ENCODE data around the gene TCF3. TPM values are rescaled to one million over a fixed set of nuclear protein-coding genes. Genes with fewer than 3 reads are reported as not detected.

TCF3 gene
- total and polyA plus RNA-seq, 10 of the 15 experiments (the other 5 are each of a cell fraction or from before 2014, with no cell fraction given): 6.7 to 282 (median 70.7) TPM

DNA sequence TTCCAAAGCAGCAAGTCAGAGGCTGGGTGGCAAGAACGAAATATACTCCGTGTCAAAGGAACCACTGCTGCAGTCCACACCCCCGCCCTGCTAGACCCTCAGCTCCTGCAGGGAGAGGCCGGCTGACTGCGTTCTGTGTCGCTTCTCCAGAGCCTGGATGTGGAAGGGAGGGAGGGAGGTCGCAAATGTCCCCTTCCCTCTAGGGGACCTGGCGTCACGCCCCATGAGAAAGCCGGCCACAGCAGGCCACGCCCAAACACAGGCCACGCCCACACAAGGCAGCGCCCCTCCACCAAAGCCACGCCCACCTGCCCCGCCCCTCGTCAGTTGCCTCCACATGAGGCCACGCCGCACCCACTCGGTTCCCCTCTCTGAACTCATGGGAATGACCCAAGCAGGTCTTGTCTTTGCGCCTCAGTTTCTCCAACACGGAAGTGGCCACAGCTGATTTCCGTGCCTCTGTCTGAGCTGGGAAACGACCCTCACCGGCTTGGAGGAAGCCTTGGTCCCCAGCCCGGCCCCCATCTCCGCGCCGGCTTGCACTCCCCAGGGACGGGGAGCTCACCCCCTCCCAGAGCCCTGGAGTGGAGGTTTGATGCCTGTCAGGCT is 38.4 kb upstream of the TCF3 start:
- BruUV-seq (replicated peaks): no TSS peak
- Histone ChIP-seq H4K20me1 (ENCODE audit: control insufficient read depth, insufficient read depth) (no peaks in the 10 kb centered on the region), H3K4me3 (no peak overlapping the region), H3K4me1 (ENCODE audit: control insufficient read depth, insufficient read depth, low read length) (no peaks in the 10 kb centered on the region), H3K79me2 (ENCODE audit: control insufficient read depth, insufficient read depth, low read length) (no peaks in the 10 kb centered on the region), H3K27ac (ENCODE audit: control insufficient read depth, insufficient read depth) (no peak overlapping the region), H3K9ac (ENCODE audit: control insufficient read depth, insufficient read depth, low read length) (no peak overlapping the region), H3K9me3 (replicated peaks; ENCODE audit: control insufficient read depth, insufficient read depth, low read length) (no peaks in the 10 kb centered on the region; the same call in 2 of the 3 replicates), H2AFZ (ENCODE audit: control insufficient read depth, low read depth, low read length) (no peak overlapping the region), H3K36me3 (ENCODE audit: control insufficient read depth in 2 of 2, insufficient read depth in 2 of 2, low read length in 1 of 2) (no peaks in the 10 kb centered on the region), H3K4me2 (ENCODE audit: control insufficient read depth, insufficient read depth) (no peak overlapping the region), H3K27me3 (replicated peaks in 1 of 2; ENCODE audit: control insufficient read depth in 2 of 2, insufficient read depth in 2 of 2, low read length in 1 of 2) (no peaks in the 10 kb centered on the region; a peak in 1 of 4 replicates)
- intact Hi-C loops (cut with micrococcal nuclease; ENCODE audit: unreplicated experiment): no loop called here
- RAD21 ChIA-PET (ENCODE audit: unreplicated experiment): no interaction called here
- DNase-seq (ENCODE audit: low read depth, low spot score): no peak
- FAIRE-seq: no peak
- 5% methylated on average over 29 of the region's 29 CpGs for WGBS (ENCODE audit: insufficient coverage, insufficient replicate concordance, low lambda C conversion rate, missing lambda C conversion rate)
- SMC1A ChIA-PET (ENCODE audit: uncharacterized antibody, unreplicated experiment): no interaction called here
- POLR2A ChIA-PET: no interaction called here
- CTCF ChIA-PET: interaction anchor here (0.7 kb wide), 1 partner anchor 186 kb away, joined by 3 read pairs; no protein-coding TSS in a partner anchor
- ATAC-seq: peak; percentile 72
- in situ Hi-C loops (cut with MboI): no loop called here
- TF ChIP-seq, protein P1, sequence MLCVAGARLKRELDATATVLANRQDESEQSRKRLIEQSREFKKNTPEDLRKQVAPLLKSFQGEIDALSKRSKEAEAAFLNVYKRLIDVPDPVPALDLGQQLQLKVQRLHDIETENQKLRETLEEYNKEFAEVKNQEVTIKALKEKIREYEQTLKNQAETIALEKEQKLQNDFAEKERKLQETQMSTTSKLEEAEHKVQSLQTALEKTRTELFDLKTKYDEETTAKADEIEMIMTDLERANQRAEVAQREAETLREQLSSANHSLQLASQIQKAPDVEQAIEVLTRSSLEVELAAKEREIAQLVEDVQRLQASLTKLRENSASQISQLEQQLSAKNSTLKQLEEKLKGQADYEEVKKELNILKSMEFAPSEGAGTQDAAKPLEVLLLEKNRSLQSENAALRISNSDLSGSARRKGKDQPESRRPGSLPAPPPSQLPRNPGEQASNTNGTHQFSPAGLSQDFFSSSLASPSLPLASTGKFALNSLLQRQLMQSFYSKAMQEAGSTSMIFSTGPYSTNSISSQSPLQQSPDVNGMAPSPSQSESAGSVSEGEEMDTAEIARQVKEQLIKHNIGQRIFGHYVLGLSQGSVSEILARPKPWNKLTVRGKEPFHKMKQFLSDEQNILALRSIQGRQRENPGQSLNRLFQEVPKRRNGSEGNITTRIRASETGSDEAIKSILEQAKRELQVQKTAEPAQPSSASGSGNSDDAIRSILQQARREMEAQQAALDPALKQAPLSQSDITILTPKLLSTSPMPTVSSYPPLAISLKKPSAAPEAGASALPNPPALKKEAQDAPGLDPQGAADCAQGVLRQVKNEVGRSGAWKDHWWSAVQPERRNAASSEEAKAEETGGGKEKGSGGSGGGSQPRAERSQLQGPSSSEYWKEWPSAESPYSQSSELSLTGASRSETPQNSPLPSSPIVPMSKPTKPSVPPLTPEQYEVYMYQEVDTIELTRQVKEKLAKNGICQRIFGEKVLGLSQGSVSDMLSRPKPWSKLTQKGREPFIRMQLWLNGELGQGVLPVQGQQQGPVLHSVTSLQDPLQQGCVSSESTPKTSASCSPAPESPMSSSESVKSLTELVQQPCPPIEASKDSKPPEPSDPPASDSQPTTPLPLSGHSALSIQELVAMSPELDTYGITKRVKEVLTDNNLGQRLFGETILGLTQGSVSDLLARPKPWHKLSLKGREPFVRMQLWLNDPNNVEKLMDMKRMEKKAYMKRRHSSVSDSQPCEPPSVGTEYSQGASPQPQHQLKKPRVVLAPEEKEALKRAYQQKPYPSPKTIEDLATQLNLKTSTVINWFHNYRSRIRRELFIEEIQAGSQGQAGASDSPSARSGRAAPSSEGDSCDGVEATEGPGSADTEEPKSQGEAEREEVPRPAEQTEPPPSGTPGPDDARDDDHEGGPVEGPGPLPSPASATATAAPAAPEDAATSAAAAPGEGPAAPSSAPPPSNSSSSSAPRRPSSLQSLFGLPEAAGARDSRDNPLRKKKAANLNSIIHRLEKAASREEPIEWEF (IDR thresholded peaks at IDR 0.05; ENCODE audit: insufficient replicate concordance, low read depth, low read length): no peak
- no peak for TF ChIP-seq NBN (IDR thresholded peaks at IDR 0.05)
- no peak for TF ChIP-seq SRF (IDR thresholded peaks at IDR 0.05; ENCODE audit: low read depth in 2 of 2, low read length in 2 of 2)
- TF ChIP-seq, protein P2, sequence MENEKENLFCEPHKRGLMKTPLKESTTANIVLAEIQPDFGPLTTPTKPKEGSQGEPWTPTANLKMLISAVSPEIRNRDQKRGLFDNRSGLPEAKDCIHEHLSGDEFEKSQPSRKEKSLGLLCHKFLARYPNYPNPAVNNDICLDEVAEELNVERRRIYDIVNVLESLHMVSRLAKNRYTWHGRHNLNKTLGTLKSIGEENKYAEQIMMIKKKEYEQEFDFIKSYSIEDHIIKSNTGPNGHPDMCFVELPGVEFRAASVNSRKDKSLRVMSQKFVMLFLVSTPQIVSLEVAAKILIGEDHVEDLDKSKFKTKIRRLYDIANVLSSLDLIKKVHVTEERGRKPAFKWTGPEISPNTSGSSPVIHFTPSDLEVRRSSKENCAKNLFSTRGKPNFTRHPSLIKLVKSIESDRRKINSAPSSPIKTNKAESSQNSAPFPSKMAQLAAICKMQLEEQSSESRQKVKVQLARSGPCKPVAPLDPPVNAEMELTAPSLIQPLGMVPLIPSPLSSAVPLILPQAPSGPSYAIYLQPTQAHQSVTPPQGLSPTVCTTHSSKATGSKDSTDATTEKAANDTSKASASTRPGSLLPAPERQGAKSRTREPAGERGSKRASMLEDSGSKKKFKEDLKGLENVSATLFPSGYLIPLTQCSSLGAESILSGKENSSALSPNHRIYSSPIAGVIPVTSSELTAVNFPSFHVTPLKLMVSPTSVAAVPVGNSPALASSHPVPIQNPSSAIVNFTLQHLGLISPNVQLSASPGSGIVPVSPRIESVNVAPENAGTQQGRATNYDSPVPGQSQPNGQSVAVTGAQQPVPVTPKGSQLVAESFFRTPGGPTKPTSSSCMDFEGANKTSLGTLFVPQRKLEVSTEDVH (IDR thresholded peaks at IDR 0.05; ENCODE audit: low read depth, partially characterized antibody): no peak
- TF ChIP-seq, protein P3, sequence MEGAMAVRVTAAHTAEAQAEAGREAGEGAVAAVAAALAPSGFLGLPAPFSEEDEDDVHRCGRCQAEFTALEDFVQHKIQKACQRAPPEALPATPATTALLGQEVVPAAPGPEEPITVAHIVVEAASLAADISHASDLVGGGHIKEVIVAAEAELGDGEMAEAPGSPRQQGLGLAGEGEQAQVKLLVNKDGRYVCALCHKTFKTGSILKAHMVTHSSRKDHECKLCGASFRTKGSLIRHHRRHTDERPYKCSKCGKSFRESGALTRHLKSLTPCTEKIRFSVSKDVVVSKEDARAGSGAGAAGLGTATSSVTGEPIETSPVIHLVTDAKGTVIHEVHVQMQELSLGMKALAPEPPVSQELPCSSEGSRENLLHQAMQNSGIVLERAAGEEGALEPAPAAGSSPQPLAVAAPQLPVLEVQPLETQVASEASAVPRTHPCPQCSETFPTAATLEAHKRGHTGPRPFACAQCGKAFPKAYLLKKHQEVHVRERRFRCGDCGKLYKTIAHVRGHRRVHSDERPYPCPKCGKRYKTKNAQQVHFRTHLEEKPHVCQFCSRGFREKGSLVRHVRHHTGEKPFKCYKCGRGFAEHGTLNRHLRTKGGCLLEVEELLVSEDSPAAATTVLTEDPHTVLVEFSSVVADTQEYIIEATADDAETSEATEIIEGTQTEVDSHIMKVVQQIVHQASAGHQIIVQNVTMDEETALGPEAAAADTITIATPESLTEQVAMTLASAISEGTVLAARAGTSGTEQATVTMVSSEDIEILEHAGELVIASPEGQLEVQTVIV (IDR thresholded peaks at IDR 0.05; ENCODE audit: borderline replicate concordance, partially characterized antibody): no peak
- TF ChIP-seq TCF3 (IDR thresholded peaks at IDR 0.05; ENCODE audit: borderline replicate concordance, insufficient read depth, low read depth, low read length): no peak
- TF ChIP-seq, protein P4, sequence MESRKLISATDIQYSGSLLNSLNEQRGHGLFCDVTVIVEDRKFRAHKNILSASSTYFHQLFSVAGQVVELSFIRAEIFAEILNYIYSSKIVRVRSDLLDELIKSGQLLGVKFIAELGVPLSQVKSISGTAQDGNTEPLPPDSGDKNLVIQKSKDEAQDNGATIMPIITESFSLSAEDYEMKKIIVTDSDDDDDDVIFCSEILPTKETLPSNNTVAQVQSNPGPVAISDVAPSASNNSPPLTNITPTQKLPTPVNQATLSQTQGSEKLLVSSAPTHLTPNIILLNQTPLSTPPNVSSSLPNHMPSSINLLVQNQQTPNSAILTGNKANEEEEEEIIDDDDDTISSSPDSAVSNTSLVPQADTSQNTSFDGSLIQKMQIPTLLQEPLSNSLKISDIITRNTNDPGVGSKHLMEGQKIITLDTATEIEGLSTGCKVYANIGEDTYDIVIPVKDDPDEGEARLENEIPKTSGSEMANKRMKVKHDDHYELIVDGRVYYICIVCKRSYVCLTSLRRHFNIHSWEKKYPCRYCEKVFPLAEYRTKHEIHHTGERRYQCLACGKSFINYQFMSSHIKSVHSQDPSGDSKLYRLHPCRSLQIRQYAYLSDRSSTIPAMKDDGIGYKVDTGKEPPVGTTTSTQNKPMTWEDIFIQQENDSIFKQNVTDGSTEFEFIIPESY (IDR thresholded peaks at IDR 0.05): no peak
- no peak for TF ChIP-seq ZNF622 (IDR thresholded peaks at IDR 0.05)
- TF ChIP-seq ZNF384 (IDR thresholded peaks at IDR 0.05; ENCODE audit: borderline replicate concordance, low read depth, low read length): no peak
- no peak for TF ChIP-seq BACH1 (IDR thresholded peaks at IDR 0.05; ENCODE audit: borderline replicate concordance)
- no peak for TF ChIP-seq GATAD2B (conservative IDR thresholded peaks at IDR 0.05; ENCODE audit: low read depth)

Data from GM12878 (cell line).